SU-DHL-6 (cell line): ENCODE data around the gene TSPAN4.

Experiments
- H2AFZ ChIP-seq: fragments of 200-600 bp; sonication (generic); 2 replicates; pipeline ENCODE4 v1.6.1; 2014; ENCODE audit warnings: low read depth, mild to moderate bottlenecking, moderate library complexity, mixed read lengths, antibody characterized with exemption, low read length; ENCODE audit not compliant: severe bottlenecking
- H3F3A ChIP-seq: fragments of 200-600 bp; shearing (Covaris generic); 2 replicates; pipeline ENCODE4 v1.6.0; 2016; ENCODE audit warnings: antibody characterized with exemption, mild to moderate bottlenecking; ENCODE audit not compliant: insufficient read depth
- H3K27ac ChIP-seq: fragments of 200-600 bp; sonication (generic); 2 replicates; pipeline ENCODE4 v1.5.1; 2016; ENCODE audit warnings: low read depth, mild to moderate bottlenecking, low read length, moderate library complexity, mixed read lengths
- H3K27me3 ChIP-seq: fragments of 200-600 bp; sonication (generic), shearing (Covaris generic); 2 replicates; pipeline ENCODE4 v1.6.0; 2014; ENCODE audit warnings: mild to moderate bottlenecking, low read length
- H3K36me3 ChIP-seq: fragments of 200-600 bp; sonication (generic); 2 replicates; pipeline ENCODE4 v1.6.1; 2014; ENCODE audit warnings: mild to moderate bottlenecking, low read length, mixed read lengths
- H3K4me2 ChIP-seq: fragments of 300-600, 200-600 bp; shearing (Covaris generic), sonication (generic); 2 replicates; pipeline ENCODE4 v1.6.0; 2014; ENCODE audit warnings: low read length, low read depth, mild to moderate bottlenecking; ENCODE audit not compliant: poor library complexity, severe bottlenecking
- H3K4me3 ChIP-seq: fragments of 200-600 bp; sonication (generic); 2 replicates; pipeline ENCODE4 v1.5.1; 2014; ENCODE audit warnings: antibody characterized with exemption, low read length, mild to moderate bottlenecking, mixed read lengths; ENCODE audit not compliant: insufficient read depth, poor library complexity, severe bottlenecking
- H3K79me2 ChIP-seq: fragments of 200-600 bp; sonication (generic); 2 replicates; pipeline ENCODE4 v1.6.1; 2014; ENCODE audit warnings: mild to moderate bottlenecking, low read length, moderate library complexity; ENCODE audit not compliant: insufficient read depth
- H3K9ac ChIP-seq: fragments of 200-600 bp; sonication (generic); 2 replicates; pipeline ENCODE4 v1.7.0; 2014; ENCODE audit warnings: mild to moderate bottlenecking, low read length
- H3K9me2 ChIP-seq: fragments of 200-600 bp; sonication (generic); replicated peaks from 2 replicates; pipeline ENCODE4 v1.6.1; 2014; ENCODE audit warnings: low read length; ENCODE audit not compliant: insufficient read depth
- H3K9me3 ChIP-seq: fragments of 200-600 bp; sonication (generic); 2 replicates; pipeline ENCODE4 v1.6.1; 2014; ENCODE audit warnings: low read length, mixed read lengths; ENCODE audit not compliant: insufficient read depth
- H4K20me1 ChIP-seq: fragments of 200-600 bp; sonication (generic); 2 replicates; pipeline ENCODE4 v1.6.1; 2014; ENCODE audit warnings: low read depth, mild to moderate bottlenecking, antibody characterized with exemption, low read length, moderate library complexity, mixed read lengths
- CTCF ChIP-seq: fragments of 200-600 bp; sonication (generic); IDR thresholded peaks from one replicate; pipeline ENCODE4 v1.5.1; 2017; ENCODE audit warnings: antibody characterized with exemption, mild to moderate bottlenecking, low read length, moderate library complexity; ENCODE audit not compliant: insufficient read depth, poor library complexity, severe bottlenecking
- EZH2phosphoT487 ChIP-seq: fragments of 200-600 bp; sonication (generic), shearing (Covaris generic); conservative IDR thresholded peaks from 2 replicates; pipeline ENCODE4 v1.6.1; 2018; ENCODE audit warnings: mild to moderate bottlenecking, antibody characterized with exemption, low read length, moderate library complexity, mixed read lengths

The TSPAN4 gene

GRCh38 chr11:809287-810039, 33.2 kb upstream of the TSPAN4 start, which contains the start of gene RPLP2:
TSS of gene RPLP2 (plus strand) at chr11:809967. CDS start at chr11:810235, 268 bp downstream.
- no peaks in the 10 kb centered on the region for H3K9me2 ChIP-seq
- peaks cover 10% of the 10 kb centered on the region; the same call in 1 of the 2 replicates for H4K20me1 ChIP-seq
- peaks cover 25% of the 10 kb centered on the region for H3K36me3 ChIP-seq
- H3K27ac ChIP-seq, result peak within 1 kb of the TSS; percentile 85
- H2AFZ ChIP-seq, result peak within 1 kb of the TSS; percentile 92
- H3K9ac ChIP-seq, result peak within 1 kb of the TSS; percentile 95
- peaks cover 36% of the 10 kb centered on the region for H3K79me2 ChIP-seq
- no peaks in the 10 kb centered on the region for H3K27me3 ChIP-seq
- TF ChIP-seq CTCF (no peak), EZH2phosphoT487 (no peak)
- H3K4me2 ChIP-seq, result peak within 1 kb of the TSS; percentile 84
- peaks cover 53% of the 10 kb centered on the region for H3F3A ChIP-seq
- H3K4me3 ChIP-seq, result peak within 1 kb of the TSS; percentile 71
- no peaks in the 10 kb centered on the region for H3K9me3 ChIP-seq

- H3K9me2 ChIP-seq, result no peaks in the 10 kb centered on the region
- peak overlapping the region; percentile 73 for H3K4me2 ChIP-seq
- H3F3A ChIP-seq, result peaks cover 53% of the 10 kb centered on the region
- peak overlapping the region; percentile 85 for H3K27ac ChIP-seq
- H3K9ac ChIP-seq, result peak overlapping the region; percentile 95
- no peak overlapping the region for H2AFZ ChIP-seq
- TF ChIP-seq CTCF, result no peak
- no peak for TF ChIP-seq EZH2phosphoT487
- peaks cover 25% of the 10 kb centered on the region for H3K36me3 ChIP-seq
- H4K20me1 ChIP-seq, result peaks cover 10% of the 10 kb centered on the region; the same call in 1 of the 2 replicates
- H3K4me3 ChIP-seq, result peak overlapping the region; percentile 71
- H3K79me2 ChIP-seq, result peaks cover 36% of the 10 kb centered on the region
- H3K9me3 ChIP-seq, result no peaks in the 10 kb centered on the region
- H3K27me3 ChIP-seq, result no peaks in the 10 kb centered on the region
Measured at GRCh38 chr11:810040-810567, 32.5 kb upstream of the TSPAN4 start.

GRCh38 chr11:811446-812245, 31.0 kb upstream of the TSPAN4 start:
- peak overlapping the region; percentile 85; the same call in 1 of the 2 replicates for H3K27ac ChIP-seq
- peaks cover 53% of the 10 kb centered on the region for H3F3A ChIP-seq
- peaks cover 36% of the 10 kb centered on the region for H3K79me2 ChIP-seq

More at GRCh38 chr11:811446-812245, 31.0 kb upstream of the TSPAN4 start:
- Histone ChIP-seq H4K20me1 (peaks cover 10% of the 10 kb centered on the region; the same call in 1 of the 2 replicates), H3K27me3 (no peaks in the 10 kb centered on the region), H3K9me2 (no peaks in the 10 kb centered on the region), H3K4me2 (peak overlapping the region; percentile 73), H3K9me3 (no peaks in the 10 kb centered on the region), H3K9ac (peak overlapping the region; percentile 95), H2AFZ (no peak overlapping the region), H3K4me3 (peak overlapping the region; percentile 71), H3K36me3 (peaks cover 25% of the 10 kb centered on the region)
- TF ChIP-seq EZH2phosphoT487, result no peak
- TF ChIP-seq CTCF, result no peak
